ENCODE measurements around the gene TRIM28.
"Not testable (repeated sequence)": the region's sequence is repeated elsewhere in the genome, so short reads cannot be mapped to it uniquely, and the experiment has no call there.

The TRIM28 gene

DNA sequence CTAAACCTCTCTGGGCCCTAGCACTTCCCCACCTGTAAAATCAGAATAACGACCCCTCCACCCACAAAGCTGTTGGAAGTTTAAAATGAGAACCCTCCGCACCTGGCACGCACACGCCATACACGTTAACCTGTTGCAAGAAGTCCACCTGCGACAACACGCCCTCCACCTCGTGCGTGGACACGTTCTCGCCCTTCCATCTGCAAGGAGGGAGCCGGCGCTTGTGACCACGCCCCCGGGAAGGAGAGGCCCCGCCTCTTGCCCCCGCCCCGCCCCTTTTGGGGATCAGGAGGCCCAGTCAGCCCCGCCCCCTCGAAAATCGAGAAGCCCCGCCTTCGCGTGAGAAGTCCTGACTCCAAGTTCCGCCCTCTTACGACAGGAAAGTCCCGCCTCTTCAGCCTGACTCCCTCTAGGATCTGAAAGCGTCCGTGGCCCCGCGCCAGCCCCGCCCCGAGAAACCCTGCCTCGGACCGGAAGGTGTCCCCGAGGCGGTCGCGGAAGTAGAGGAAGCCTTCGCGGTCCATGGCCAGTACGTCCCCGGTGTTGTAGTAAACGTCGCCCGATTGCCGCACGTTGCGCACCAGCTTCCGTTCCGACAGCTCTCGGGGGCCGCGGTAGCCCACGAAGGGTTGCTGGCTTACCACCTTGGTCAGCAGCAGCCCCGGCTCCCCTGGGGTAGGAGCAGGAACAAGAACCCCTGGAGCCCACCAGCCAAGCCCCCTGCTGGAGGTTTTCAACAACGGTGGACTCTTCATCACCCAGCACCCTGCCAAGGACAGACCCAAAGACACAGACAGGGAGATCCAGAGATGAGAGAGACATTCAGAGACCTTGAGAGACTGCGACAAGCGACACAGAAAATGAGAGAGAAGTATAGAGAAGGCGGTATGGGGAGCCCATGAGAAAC lies 44.6 kb upstream of the TRIM28 start:
- ATAC-seq (ENCODE audit: insufficient read depth, low read depth): peak; percentile 97
- no peak for TF ChIP-seq EZH2 (IDR thresholded peaks at IDR 0.05; ENCODE audit: borderline replicate concordance, low read depth, low read length, severe bottlenecking)
- TF ChIP-seq, protein P1, sequence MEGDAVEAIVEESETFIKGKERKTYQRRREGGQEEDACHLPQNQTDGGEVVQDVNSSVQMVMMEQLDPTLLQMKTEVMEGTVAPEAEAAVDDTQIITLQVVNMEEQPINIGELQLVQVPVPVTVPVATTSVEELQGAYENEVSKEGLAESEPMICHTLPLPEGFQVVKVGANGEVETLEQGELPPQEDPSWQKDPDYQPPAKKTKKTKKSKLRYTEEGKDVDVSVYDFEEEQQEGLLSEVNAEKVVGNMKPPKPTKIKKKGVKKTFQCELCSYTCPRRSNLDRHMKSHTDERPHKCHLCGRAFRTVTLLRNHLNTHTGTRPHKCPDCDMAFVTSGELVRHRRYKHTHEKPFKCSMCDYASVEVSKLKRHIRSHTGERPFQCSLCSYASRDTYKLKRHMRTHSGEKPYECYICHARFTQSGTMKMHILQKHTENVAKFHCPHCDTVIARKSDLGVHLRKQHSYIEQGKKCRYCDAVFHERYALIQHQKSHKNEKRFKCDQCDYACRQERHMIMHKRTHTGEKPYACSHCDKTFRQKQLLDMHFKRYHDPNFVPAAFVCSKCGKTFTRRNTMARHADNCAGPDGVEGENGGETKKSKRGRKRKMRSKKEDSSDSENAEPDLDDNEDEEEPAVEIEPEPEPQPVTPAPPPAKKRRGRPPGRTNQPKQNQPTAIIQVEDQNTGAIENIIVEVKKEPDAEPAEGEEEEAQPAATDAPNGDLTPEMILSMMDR (IDR thresholded peaks at IDR 0.05; ENCODE audit: borderline replicate concordance, extremely low read depth, low read length, poor library complexity, severe bottlenecking): peak; percentile 38
- Histone ChIP-seq H3K4me3 (ENCODE audit: low read depth in 1 of 2, low read length in 2 of 2) (peak overlapping the region; percentile 49 to 83; a peak in 3 of 4 replicates), H3K36me3 (ENCODE audit: insufficient read depth, low read length) (no peaks in the 10 kb centered on the region), H3K27me3 (ENCODE audit: insufficient read depth, low read length, poor library complexity) (no peaks in the 10 kb centered on the region), H4K20me1 (ENCODE audit: insufficient read depth, low read length) (no peaks in the 10 kb centered on the region), H3K9me3 (ENCODE audit: insufficient read depth, low read length, severe bottlenecking) (no peaks in the 10 kb centered on the region), H3K4me1 (ENCODE audit: insufficient read depth, low read length) (peaks cover 38% of the 10 kb centered on the region), H3K4me2 (ENCODE audit: insufficient read depth, low read length) (peak overlapping the region; percentile 98), H2AFZ (ENCODE audit: low read depth, low read length) (peak overlapping the region; percentile 92), H3K27ac (ENCODE audit: low read length) (peak overlapping the region; percentile 75), H3K79me2 (ENCODE audit: insufficient read depth, low read length) (peaks cover 22% of the 10 kb centered on the region), H3K9ac (ENCODE audit: low read depth, low read length) (peak overlapping the region; percentile 72)
- DNase-seq: peak; percentile 100

DNA sequence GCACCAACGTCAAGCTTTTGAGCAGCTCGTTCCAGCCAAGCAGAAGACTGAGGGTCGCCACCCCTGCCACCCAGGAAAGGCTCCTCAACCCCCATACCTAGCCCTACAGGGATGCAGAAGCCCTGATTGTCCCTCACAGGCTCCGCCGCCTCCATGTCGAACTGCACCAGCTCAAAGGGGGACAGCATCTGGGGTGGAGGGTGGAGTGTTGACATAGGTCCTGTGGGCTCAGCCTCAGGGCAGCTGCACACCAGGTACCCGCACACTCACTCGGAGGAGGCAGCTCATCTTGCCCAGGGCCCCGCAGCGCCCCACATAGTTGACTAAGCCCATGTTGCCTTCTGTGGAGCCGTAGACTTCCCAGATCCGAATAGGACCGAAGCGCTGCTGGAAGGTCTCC lies 43.6 kb upstream of the TRIM28 start:
- peak overlapping the region in 1 of 2 experiments; percentile 83; a peak in 2 of 4 replicates for H3K4me3 ChIP-seq (ENCODE audit: low read depth in 1 of 2, low read length in 2 of 2)
- H2AFZ ChIP-seq (ENCODE audit: low read depth, low read length): no peak overlapping the region
- no peaks in the 10 kb centered on the region for H3K9me3 ChIP-seq (ENCODE audit: insufficient read depth, low read length, severe bottlenecking)
- no peaks in the 10 kb centered on the region for H4K20me1 ChIP-seq (ENCODE audit: insufficient read depth, low read length)
- peak overlapping the region; percentile 98 for H3K4me2 ChIP-seq (ENCODE audit: insufficient read depth, low read length)
- TF ChIP-seq, protein P1 (IDR thresholded peaks at IDR 0.05; ENCODE audit: borderline replicate concordance, extremely low read depth, low read length, poor library complexity, severe bottlenecking): no peak
- TF ChIP-seq EZH2 (IDR thresholded peaks at IDR 0.05; ENCODE audit: borderline replicate concordance, low read depth, low read length, severe bottlenecking): no peak
- H3K9ac ChIP-seq (ENCODE audit: low read depth, low read length): peak overlapping the region; percentile 72
- DNase-seq: no peak
- H3K79me2 ChIP-seq (ENCODE audit: insufficient read depth, low read length): peaks cover 22% of the 10 kb centered on the region
- ATAC-seq (ENCODE audit: insufficient read depth, low read depth): no peak
- peaks cover 38% of the 10 kb centered on the region for H3K4me1 ChIP-seq (ENCODE audit: insufficient read depth, low read length)
- H3K27me3 ChIP-seq (ENCODE audit: insufficient read depth, low read length, poor library complexity): no peaks in the 10 kb centered on the region
- no peaks in the 10 kb centered on the region for H3K36me3 ChIP-seq (ENCODE audit: insufficient read depth, low read length)
- no peak overlapping the region for H3K27ac ChIP-seq (ENCODE audit: low read length)

DNA sequence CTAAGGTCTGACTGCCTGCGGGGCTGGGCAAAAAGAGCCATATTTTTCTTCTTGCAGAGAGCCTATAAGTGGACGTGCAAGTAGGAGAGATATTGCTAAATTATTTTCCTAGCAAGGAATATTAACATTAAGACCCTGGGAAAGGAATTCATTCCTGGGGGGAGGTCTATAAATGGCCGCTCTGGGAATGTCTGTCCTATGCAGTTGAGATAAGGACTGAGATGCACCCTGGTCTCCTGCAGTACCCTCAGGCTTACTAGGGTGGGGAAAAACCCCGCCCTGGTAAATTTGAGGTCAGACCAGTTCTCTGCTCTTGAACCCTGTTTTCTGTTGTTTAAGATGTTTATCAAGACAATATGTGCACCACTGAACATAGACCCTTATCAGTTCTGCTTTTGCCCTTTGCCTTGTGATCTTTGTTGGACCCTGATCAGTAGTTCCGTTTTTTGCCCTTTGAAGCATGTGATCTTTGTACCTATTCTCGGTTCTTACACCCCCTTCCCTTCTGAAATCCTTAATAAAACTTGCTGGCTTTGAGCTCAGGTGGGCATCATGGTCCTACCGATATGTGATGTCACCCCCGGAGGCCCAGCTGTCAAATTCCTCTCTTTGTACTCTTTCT lies 36.2 kb upstream of the TRIM28 start:
- H4K20me1 ChIP-seq (ENCODE audit: insufficient read depth, low read length); DNase-seq; H3K36me3 ChIP-seq (ENCODE audit: insufficient read depth, low read length); H3K27me3 ChIP-seq (ENCODE audit: insufficient read depth, low read length, poor library complexity); H3K4me2 ChIP-seq (ENCODE audit: insufficient read depth, low read length); H3K4me1 ChIP-seq (ENCODE audit: insufficient read depth, low read length); H3K27ac ChIP-seq (ENCODE audit: low read length); ATAC-seq (ENCODE audit: insufficient read depth, low read depth); H3K9me3 ChIP-seq (ENCODE audit: insufficient read depth, low read length, severe bottlenecking); H3K79me2 ChIP-seq (ENCODE audit: insufficient read depth, low read length); H3K4me3 ChIP-seq (ENCODE audit: low read depth in 1 of 2, low read length in 2 of 2); H2AFZ ChIP-seq (ENCODE audit: low read depth, low read length); H3K9ac ChIP-seq (ENCODE audit: low read depth, low read length): not testable (repeated sequence)

DNA sequence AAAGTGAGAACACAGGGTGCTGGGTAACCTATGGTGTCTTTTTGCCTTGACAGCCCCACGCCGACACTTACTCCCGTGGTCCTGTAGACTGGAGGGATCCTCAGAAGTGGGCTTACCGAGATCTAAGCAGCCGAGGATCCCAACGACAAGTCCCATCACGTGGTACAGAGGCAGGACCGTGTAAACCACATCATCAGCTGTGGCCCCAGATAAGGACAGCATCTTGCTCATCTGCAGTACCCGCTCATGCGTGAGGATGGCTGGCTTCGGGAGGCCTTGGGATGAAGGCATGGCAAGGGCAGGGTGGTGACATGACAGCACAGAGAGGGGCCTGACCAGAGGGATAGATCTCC lies 34.2 kb upstream of the TRIM28 start:
- Histone ChIP-seq H3K4me1 (ENCODE audit: insufficient read depth, low read length) (peaks cover 12% of the 10 kb centered on the region), H3K9ac (ENCODE audit: low read depth, low read length) (no peak overlapping the region), H2AFZ (ENCODE audit: low read depth, low read length) (no peak overlapping the region), H4K20me1 (ENCODE audit: insufficient read depth, low read length) (no peaks in the 10 kb centered on the region), H3K27me3 (ENCODE audit: insufficient read depth, low read length, poor library complexity) (no peaks in the 10 kb centered on the region), H3K79me2 (ENCODE audit: insufficient read depth, low read length) (peaks cover 7% of the 10 kb centered on the region), H3K36me3 (ENCODE audit: insufficient read depth, low read length) (peaks cover 3% of the 10 kb centered on the region; the same call in 1 of the 2 replicates), H3K9me3 (ENCODE audit: insufficient read depth, low read length, severe bottlenecking) (peaks cover 5% of the 10 kb centered on the region), H3K4me3 (ENCODE audit: low read depth in 1 of 2, low read length in 2 of 2) (no peak overlapping the region), H3K27ac (ENCODE audit: low read length) (no peak overlapping the region), H3K4me2 (ENCODE audit: insufficient read depth, low read length) (no peak overlapping the region)
- DNase-seq (no peak), ATAC-seq (ENCODE audit: insufficient read depth, low read depth) (no peak)
- TF ChIP-seq, protein P1 (IDR thresholded peaks at IDR 0.05; ENCODE audit: borderline replicate concordance, extremely low read depth, low read length, poor library complexity, severe bottlenecking): no peak
- TF ChIP-seq EZH2 (IDR thresholded peaks at IDR 0.05; ENCODE audit: borderline replicate concordance, low read depth, low read length, severe bottlenecking): no peak
